Choroid plexus epithelial cell (primary cell): Measurements from ENCODE around the gene KRT38.

Experiments
- DNase-seq: peaks from one replicate; pipeline ENCODE4 v3.0.0-alpha.2; 2010; ENCODE audit warnings: low read depth
- H3K4me3 ChIP-seq: 2 replicates; pipeline ENCODE4 v1.5.1; 2011; ENCODE audit warnings: low read depth, mild to moderate bottlenecking, control low read depth, low read length, moderate library complexity
- TF ChIP-seq, protein P1 (sequence below): conservative IDR thresholded peaks from 2 replicates; pipeline ENCODE4 v1.5.1; 2011; ENCODE audit warnings: low read depth, mild to moderate bottlenecking, control low read depth, inconsistent platforms, low read length, moderate library complexity

KRT38 gene

DNA sequence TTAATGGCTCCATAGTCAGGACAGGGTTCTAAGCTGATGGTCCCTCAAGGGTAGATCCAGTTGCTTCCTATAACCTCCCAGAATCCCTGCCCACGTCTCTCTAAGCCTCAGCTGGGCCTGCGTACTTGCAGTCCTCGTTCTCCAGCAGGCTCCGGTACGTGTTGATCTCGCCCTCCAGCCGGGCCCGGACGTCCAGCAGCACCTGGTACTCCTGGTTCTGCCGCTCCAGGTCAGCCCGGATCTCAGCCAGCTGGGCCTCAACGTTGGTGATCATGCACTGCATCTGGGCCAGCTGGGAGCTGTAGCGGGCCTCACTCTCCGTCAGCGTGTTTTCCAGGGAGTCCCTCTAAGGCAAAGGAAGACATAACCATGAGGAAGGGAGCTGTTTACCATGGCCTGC, 21.9 kb upstream of the KRT38 start:
- no peak overlapping the region for H3K4me3 ChIP-seq
- TF ChIP-seq, protein P1, sequence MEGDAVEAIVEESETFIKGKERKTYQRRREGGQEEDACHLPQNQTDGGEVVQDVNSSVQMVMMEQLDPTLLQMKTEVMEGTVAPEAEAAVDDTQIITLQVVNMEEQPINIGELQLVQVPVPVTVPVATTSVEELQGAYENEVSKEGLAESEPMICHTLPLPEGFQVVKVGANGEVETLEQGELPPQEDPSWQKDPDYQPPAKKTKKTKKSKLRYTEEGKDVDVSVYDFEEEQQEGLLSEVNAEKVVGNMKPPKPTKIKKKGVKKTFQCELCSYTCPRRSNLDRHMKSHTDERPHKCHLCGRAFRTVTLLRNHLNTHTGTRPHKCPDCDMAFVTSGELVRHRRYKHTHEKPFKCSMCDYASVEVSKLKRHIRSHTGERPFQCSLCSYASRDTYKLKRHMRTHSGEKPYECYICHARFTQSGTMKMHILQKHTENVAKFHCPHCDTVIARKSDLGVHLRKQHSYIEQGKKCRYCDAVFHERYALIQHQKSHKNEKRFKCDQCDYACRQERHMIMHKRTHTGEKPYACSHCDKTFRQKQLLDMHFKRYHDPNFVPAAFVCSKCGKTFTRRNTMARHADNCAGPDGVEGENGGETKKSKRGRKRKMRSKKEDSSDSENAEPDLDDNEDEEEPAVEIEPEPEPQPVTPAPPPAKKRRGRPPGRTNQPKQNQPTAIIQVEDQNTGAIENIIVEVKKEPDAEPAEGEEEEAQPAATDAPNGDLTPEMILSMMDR, result no peak
- no peak for DNase-seq

- TF ChIP-seq, protein P1, result no peak
- no peak overlapping the region for H3K4me3 ChIP-seq
- no peak for DNase-seq
These were observed 16.9 kb upstream of the KRT38 start for GRCh38 chr17:41457676-41458075.

DNA sequence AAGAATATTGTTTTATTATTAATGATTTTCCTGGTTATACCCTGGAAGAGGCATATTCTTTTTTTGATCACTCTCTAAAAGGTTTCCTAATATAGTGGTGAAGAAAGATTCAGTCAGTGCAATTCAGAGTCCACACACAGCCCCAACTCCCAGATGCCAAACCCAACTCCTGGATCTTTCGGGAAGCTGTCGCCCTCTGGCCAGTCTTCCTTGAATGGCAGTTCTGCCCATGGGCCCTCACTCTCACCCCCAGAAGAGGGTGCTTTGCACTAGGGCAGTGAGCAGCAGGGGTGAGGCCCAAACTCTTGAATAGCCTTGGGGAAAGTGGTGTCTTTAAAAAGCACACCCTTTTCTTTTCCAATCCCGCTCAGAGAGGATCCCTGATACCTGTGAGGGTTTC, 15.4 kb upstream of the KRT38 start:
- TF ChIP-seq, protein P1, result peak; percentile 25
- no peak overlapping the region for H3K4me3 ChIP-seq
- DNase-seq, result no peak

DNA sequence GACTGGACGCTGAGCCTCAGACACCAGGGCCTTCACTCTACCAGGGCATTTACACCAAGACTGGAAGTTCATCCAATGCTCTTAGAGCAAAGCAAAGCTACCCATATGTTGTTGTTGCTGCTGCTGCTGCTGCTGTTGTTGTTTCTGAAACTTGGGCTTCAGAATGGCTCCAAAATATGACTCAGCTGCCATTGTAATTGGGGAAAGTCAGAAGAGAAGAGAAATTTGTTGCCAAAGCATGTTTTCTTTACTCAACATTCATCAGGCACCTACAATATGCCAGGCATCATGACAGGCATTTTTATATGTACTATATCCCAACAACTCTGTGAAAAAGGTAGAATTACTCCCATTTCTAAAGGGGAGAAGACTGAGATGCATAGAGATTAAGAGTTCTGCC, 14.5 kb upstream of the KRT38 start:
- TF ChIP-seq, protein P1, result no peak
- no peak for DNase-seq
- H3K4me3 ChIP-seq, result no peak overlapping the region

GRCh38 chr17:41453066-41453465, 12.3 kb upstream of the KRT38 start:
- TF ChIP-seq, protein P1, result no peak
- DNase-seq, result no peak
- H3K4me3 ChIP-seq, result no peak overlapping the region

GRCh38 chr17:41452281-41452680, 11.5 kb upstream of the KRT38 start:
- H3K4me3 ChIP-seq, result no peak overlapping the region
- TF ChIP-seq, protein P1, result no peak
- DNase-seq, result no peak

- no peak overlapping the region for H3K4me3 ChIP-seq
- peak; percentile 14 for DNase-seq
- TF ChIP-seq, protein P1, result no peak
These were observed 10.5 kb upstream of the KRT38 start for GRCh38 chr17:41451154-41451728.
